Aorta (tissue), 5 donors: ENCODE results near the gene ZNF329. TPM values are rescaled to one million over a fixed set of nuclear protein-coding genes. Genes with fewer than 3 reads are reported as not detected.

Experiments
- ATAC-seq: fragments of 200-7000 bp; cut with Tn5 transposase; one replicate; pipeline ENCODE4 v1.9.1; 2022; ENCODE audit warnings: moderate library complexity; ENCODE audit not compliant: low FRiP score
- DNase-seq, 2 donors: peaks; one replicate each; pipeline ENCODE4 v3.0.0-alpha.2; 2020
- H3K27ac ChIP-seq, 2 donors: one replicate each; pipeline ENCODE4 v1.5.1; 2013; ENCODE audit warnings: low read length in 2 of 2, mild to moderate bottlenecking in 2 of 2, moderate library complexity in 2 of 2, control low read depth in 1 of 2, inconsistent platforms in 1 of 2, low read depth in 1 of 2
- H3K27me3 ChIP-seq, 2 donors: one replicate each; pipeline ENCODE4 v1.6.1; 2013; ENCODE audit warnings: control low read depth in 1 of 2, low read length in 1 of 2, mild to moderate bottlenecking in 1 of 2, moderate library complexity in 1 of 2; ENCODE audit not compliant: insufficient read depth in 2 of 2, control insufficient read depth in 1 of 2
- H3K36me3 ChIP-seq, 2 donors: one replicate each; pipeline ENCODE4 v1.6.1; 2013; ENCODE audit warnings: control low read depth in 1 of 2, low read length in 1 of 2, mild to moderate bottlenecking in 1 of 2; ENCODE audit not compliant: insufficient read depth in 2 of 2, control insufficient read depth in 1 of 2
- H3K4me1 ChIP-seq, 2 donors: one replicate each; pipeline ENCODE4 v1.6.1; 2013; ENCODE audit warnings: low read length in 2 of 2, control low read depth in 1 of 2, mild to moderate bottlenecking in 1 of 2, moderate library complexity in 1 of 2; ENCODE audit not compliant: insufficient read depth in 2 of 2, control insufficient read depth in 1 of 2
- H3K4me3 ChIP-seq, 2 donors: one replicate each; pipeline ENCODE4 v1.5.1; 2013; ENCODE audit warnings: low read length in 2 of 2, control low read depth in 1 of 2, mild to moderate bottlenecking in 1 of 2
- H3K9me3 ChIP-seq: one replicate; pipeline ENCODE4 v1.6.1; 2013; ENCODE audit warnings: mild to moderate bottlenecking, low read length; ENCODE audit not compliant: control insufficient read depth
- WGBS, 2 donors: extraction: QIAGEN DNeasy Blood & Tissue Kit; methylation state at CpG; one replicate each; pipeline ENCODE4 v1.1.7; 2013; 5-methylcytosine and 5-hydroxymethylcytosine counted together
- intact Hi-C, 2 donors: fragments of 100-400 bp; cut with DNase I; formaldehyde crosslinking; loops; one replicate each; pipeline versions ENCODE4 v1.14.2 to v1.15.0; 2022
- polyA plus RNA-seq, 2 donors: library from polyadenylated mRNA; stranded (reverse); fragments of 200-250 nt; gene quantifications; one replicate each; pipeline ENCODE4 v1.2.3, GENCODE V29; 2013
- total RNA-seq, 2 donors: library from RNA; stranded (reverse); fragmentation: NEBNext Ultra II Directional; extraction: Animal tissue kit (Norgen Biotek cat#: 25700); gene quantifications; one replicate each; pipeline ENCODE4 v1.2.1, GENCODE V29; 2021
- donor health status: healthy with polysubstance abuse.
- donor health status: Bipolar disorder and iron deficiency.
- donor health status: DM: no; HTN: no; CAD: no.
- donor health status: DM: no; HTN: no; CAD: no.
- donor health status: DM: yes; HTN: yes; CAD: no.

Gene ZNF329
- total and polyA plus RNA-seq, 4 donors = 4.1 to 10.6 (median 7.5) TPM

DNA sequence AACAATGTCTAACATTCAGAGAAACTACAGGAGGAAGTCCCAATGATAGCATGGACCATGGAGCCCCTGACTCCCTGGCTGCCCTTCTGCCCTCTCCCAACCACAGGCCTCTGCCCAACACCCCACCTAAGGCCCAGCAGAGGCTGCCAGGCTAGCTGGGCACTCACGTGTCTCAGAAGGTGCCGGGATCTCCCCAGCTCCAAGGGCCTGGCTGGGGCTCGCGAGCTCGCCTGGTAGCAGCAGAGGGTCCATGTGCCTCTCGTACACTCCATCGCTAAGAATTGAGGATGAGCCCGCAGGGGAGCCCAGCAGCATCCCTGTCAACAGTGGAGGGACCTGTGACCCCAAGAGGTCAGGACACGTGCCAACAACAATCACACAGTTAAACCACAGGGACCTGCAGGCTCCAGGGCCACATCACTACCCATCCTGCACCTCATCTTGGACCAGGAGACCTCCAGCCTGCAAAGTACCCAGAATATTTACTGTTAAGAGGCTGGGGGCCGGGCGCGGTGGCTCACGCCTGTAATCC is 62.0 kb downstream of the ZNF329 start:
- Histone ChIP-seq H3K4me1 (no peaks in the 10 kb centered on the region), H3K36me3 (peaks cover 3 to 15% of the 10 kb centered on the region in 2 donors), H3K27me3 (no peaks in the 10 kb centered on the region), H3K9me3 (peaks cover 16% of the 10 kb centered on the region), H3K4me3 (no peak overlapping the region), H3K27ac (no peak overlapping the region)
- 95 to 97% methylated on average over 13 of the region's 13 CpGs for WGBS, 2 donors
- intact Hi-C loops = no loop called here
- peak in 1 of 2 donors; percentile 61 for DNase-seq
- no peak for ATAC-seq

DNA sequence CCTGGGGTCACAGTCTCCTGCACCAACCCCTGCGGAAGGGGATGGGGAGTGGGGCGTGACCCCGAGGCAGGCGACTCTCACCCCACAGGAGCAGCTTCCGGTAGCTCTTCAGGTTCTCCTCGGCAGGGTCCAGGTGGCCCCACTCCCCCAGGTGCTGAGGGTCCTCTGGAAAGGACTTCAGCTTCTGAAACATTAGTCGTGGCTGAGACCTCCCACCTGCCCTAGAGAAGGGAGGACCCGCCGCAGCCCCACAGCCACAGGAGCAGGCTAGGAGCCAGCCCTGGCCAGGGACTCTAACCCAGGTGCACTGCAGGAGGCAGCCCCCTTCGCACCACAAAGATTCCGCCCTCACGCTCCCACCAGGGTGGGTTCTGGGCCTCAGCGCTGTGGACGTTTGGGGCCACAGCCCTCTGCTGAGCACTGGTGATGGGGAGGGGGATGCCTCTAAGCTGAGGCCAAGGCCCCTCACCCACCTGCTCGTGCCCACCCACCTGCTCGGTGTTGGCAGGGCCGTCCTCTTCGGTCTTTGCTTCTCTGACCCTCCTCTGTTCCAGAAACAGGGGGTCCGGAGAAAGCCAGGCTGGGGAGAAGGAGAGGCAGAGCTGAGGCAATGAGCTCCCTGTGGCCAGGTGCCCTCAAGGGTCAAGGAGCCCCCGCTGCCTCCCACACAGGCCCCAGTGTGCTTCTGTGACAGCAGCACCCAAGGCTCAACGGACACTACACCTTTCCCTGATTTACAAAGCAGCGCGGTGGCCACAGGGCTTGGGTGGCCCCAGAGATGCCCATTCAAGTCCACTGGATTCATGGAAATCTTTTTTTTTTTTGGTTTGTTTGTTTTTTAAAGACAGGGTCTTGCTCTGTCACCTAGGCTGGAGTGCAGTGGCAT is 63.5 kb downstream of the ZNF329 start:
- 90 to 94% methylated on average over 21 to 23 of the region's 23 CpGs for WGBS, 2 donors
- Histone ChIP-seq H3K36me3 (peaks cover 3 to 15% of the 10 kb centered on the region in 2 donors), H3K27ac (no peak overlapping the region), H3K4me3 (no peak overlapping the region), H3K27me3 (no peaks in the 10 kb centered on the region), H3K4me1 (no peaks in the 10 kb centered on the region), H3K9me3 (peaks cover 21% of the 10 kb centered on the region)
- ATAC-seq = no peak
- intact Hi-C loops = no loop called here
- no peak for DNase-seq

DNA sequence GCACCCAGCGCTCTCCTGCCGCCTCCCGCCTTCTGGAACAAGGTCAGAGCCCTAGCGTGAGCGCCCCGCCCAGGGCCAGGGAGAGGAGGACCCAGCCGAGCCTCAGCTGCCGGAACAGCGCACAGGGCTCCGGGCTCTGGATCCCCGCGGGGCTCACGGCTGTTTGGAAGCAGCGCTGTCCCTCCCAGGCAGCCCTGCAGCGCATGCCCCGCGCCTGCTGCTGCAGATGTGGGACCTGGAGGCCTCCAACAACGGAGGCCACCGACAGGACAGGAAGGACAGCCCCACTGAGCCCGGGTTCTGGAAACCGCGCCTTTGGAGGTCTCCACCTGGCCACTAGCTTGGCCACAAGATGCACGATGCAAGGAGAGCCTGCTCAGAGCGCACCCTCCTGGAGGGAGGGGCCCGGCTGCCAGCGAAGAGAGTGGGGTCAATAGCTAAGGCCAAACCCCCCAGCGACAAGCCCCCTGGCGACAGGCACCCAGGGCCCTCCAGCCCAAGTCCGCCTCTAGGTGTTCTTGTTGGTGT is 65.2 kb downstream of the ZNF329 start:
- Histone ChIP-seq H3K27ac (no peak overlapping the region), H3K27me3 (no peaks in the 10 kb centered on the region), H3K4me3 (no peak overlapping the region), H3K9me3 (peaks cover 24% of the 10 kb centered on the region), H3K36me3 (peaks cover 3 to 15% of the 10 kb centered on the region in 2 donors), H3K4me1 (no peaks in the 10 kb centered on the region)
- intact Hi-C loops = no loop called here
- WGBS, 2 donors = 93 to 95% methylated on average over 29 of the region's 29 CpGs
- DNase-seq (peak in 1 of 2 donors; percentile 58), ATAC-seq (no peak)

DNA sequence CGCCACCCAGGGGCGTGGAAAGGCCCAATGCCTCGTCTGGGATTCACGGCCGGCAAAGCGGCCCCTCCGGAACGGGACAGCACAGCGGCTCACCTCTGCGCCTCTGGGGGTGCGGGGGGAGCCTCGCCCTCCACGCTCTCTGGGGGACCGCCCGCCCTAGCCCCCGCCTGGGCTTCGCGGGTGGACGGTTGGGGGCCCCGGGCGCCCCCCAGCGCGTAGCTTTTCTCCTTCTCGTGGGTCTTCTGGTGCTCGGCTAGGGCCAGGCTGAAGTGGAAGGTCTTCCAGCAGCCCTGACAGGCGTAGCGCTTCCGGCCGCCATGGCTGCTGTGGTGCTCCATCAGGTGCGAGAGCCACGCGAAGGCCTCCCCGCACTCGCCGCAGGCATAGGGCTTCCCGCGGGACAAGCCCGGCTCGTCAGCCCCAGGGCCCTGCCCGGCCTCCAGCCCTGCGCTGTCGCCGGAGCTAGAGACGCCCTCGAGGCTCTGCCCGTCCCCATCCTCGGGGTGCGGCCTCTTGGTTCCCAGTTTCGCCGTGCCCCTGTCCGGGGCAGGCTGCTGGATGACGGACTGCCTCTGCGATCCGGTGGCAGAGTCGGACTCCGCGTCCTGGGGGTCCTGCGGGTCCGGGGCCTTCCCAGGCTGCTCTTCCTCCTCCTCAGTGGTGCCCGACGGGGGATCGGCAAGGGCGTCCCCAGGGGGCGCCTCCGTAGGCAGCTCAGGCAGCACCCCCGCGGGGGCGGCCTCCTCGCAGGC is 65.8 kb downstream of the ZNF329 start:
- no peak overlapping the region for H3K4me3 ChIP-seq
- H3K9me3 ChIP-seq = peaks cover 25% of the 10 kb centered on the region
- DNase-seq = no peak
- WGBS, 2 donors = 97% methylated on average over 66 to 69 of the region's 69 CpGs
- peaks cover 3 to 15% of the 10 kb centered on the region in 2 donors for H3K36me3 ChIP-seq
- ATAC-seq = peak; percentile 34
- H3K4me1 ChIP-seq = no peaks in the 10 kb centered on the region
- no peak overlapping the region for H3K27ac ChIP-seq
- intact Hi-C loops = no loop called here
- H3K27me3 ChIP-seq = no peaks in the 10 kb centered on the region

DNA sequence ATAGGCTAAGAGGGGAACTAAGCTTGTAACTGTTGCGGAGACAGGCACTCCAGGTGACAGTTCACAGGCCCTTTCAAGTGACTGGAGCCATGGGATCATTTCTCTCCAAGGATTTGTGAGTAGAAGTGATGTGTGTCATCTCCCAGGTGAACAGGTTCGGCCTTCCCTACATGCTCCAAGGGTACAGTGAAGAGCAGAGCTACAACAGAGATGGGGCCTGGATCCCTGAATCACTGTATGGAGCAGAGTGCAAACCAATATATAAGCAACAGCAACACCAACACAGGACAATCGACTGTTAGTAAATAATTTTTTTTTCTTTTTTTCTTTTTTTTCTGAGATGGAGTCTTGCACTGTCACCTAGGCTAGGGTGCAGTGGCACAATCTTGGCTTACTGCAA is 67.6 kb downstream of the ZNF329 start:
- no peak overlapping the region for H3K27ac ChIP-seq
- DNase-seq = no peak
- H3K4me3 ChIP-seq = no peak overlapping the region
- intact Hi-C loops = no loop called here
- WGBS, 2 donors = 97 to 100% methylated on average over 3 of the region's 3 CpGs
- ATAC-seq = no peak
- H3K9me3 ChIP-seq = peaks cover 25% of the 10 kb centered on the region
- H3K4me1 ChIP-seq = no peaks in the 10 kb centered on the region
- no peaks in the 10 kb centered on the region for H3K27me3 ChIP-seq
- H3K36me3 ChIP-seq = peaks cover 3 to 15% of the 10 kb centered on the region in 2 donors

DNA sequence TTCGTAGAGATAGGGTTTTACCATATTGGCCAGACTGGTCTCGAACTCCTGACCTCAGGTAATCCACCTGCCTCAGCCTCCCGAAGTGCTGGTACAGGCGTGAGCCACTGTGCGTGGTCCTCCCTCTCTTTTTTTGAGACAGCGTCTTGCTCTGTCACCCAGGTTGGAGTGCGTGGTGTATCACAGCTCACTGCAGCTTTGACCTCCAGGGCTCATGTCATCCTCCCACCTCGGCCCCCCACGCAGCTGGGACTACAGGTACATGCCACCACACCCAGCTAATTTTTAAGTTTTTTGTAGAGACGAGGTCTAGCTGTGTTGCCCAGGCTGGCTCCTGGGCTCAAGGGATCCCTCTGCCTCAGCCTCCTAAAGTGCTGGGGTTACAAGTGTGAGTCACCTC is 70.8 kb downstream of the ZNF329 start:
- WGBS, 2 donors = 94 to 95% methylated on average over 10 of the region's 10 CpGs
- DNase-seq (peak in 1 of 2 donors; percentile 33), ATAC-seq (no peak)
- H3K36me3 ChIP-seq = peaks cover 0 to 6% of the 10 kb centered on the region in 2 donors
- no peaks in the 10 kb centered on the region for H3K27me3 ChIP-seq
- H3K27ac ChIP-seq = no peak overlapping the region
- peaks cover 17% of the 10 kb centered on the region for H3K9me3 ChIP-seq
- intact Hi-C loops = no loop called here
- H3K4me3 ChIP-seq = no peak overlapping the region
- H3K4me1 ChIP-seq = no peaks in the 10 kb centered on the region

Other genes starting within 250 kb of the ZNF329 start
- 10 to 100 TPM; 15.7 to 23.5 TPM for gene ZNF417, start 234.2 kb downstream of the ZNF329 start, total RNA-seq
- 1 to 10 TPM; 2.0 to 4.2 TPM for gene ZNF417, start 234.2 kb downstream of the ZNF329 start, polyA plus RNA-seq
- gene ZNF418, start 215.4 kb downstream of the ZNF329 start, total RNA-seq = 10 to 100 TPM in 1 of 2 donors, 1 to 10 TPM in 1; 5.2 to 10.1 TPM
- gene ZNF418, start 215.4 kb downstream of the ZNF329 start, polyA plus RNA-seq = 1 to 10 TPM; 1.6 to 4.9 TPM
- 1 to 10 TPM; 5.7 to 6.7 TPM for gene ZNF256, start 203.1 kb downstream of the ZNF329 start, total RNA-seq
- gene ZNF256, start 203.1 kb downstream of the ZNF329 start, polyA plus RNA-seq = 1 to 10 TPM in 1 of 2 donors, under 1 TPM in 1; 0.75 to 3.7 TPM
- gene C19orf18, start 176.3 kb downstream of the ZNF329 start, total RNA-seq = 1 to 10 TPM; 1.0 to 2.0 TPM
- 1 to 10 TPM in 1 of 2 donors, not detected in 1; 2.9 TPM for gene C19orf18, start 176.3 kb downstream of the ZNF329 start, polyA plus RNA-seq
- gene ZNF606, start 148.0 kb downstream of the ZNF329 start, total RNA-seq = 10 to 100 TPM in 1 of 2 donors, 1 to 10 TPM in 1; 9.9 to 21.0 TPM
- 10 to 100 TPM in 1 of 2 donors, 1 to 10 TPM in 1; 4.8 to 12.0 TPM for gene ZNF606, start 148.0 kb downstream of the ZNF329 start, polyA plus RNA-seq
- not detected for gene ZSCAN1, start 116.8 kb downstream of the ZNF329 start, total RNA-seq
- under 1 TPM in 1 of 2 donors, not detected in 1; 0.23 TPM for gene ZSCAN1, start 116.8 kb downstream of the ZNF329 start, polyA plus RNA-seq
- gene ZNF135, start 91.5 kb downstream of the ZNF329 start, total RNA-seq = 1 to 10 TPM; 3.4 to 6.6 TPM
- gene ZNF135, start 91.5 kb downstream of the ZNF329 start, polyA plus RNA-seq = 10 to 100 TPM in 1 of 2 donors, 1 to 10 TPM in 1; 2.1 to 12.8 TPM
- 10 to 100 TPM; 58.6 to 62.7 TPM for gene ZSCAN18, start 52.6 kb downstream of the ZNF329 start, total RNA-seq
- gene ZSCAN18, start 52.6 kb downstream of the ZNF329 start, polyA plus RNA-seq = 100 to 1,000 TPM in 1 of 2 donors, 10 to 100 TPM in 1; 24.0 to 104 TPM
- 10 to 100 TPM; 25.5 to 26.0 TPM for gene ZNF274, start 32.3 kb upstream of the ZNF329 start, total RNA-seq
- gene ZNF274, start 32.3 kb upstream of the ZNF329 start, polyA plus RNA-seq = 10 to 100 TPM in 1 of 2 donors, 1 to 10 TPM in 1; 4.1 to 14.6 TPM
- gene ZNF544, start 78.1 kb upstream of the ZNF329 start, total RNA-seq = 10 to 100 TPM; 16.5 to 26.2 TPM
- 10 to 100 TPM; 11.2 to 15.4 TPM for gene ZNF544, start 78.1 kb upstream of the ZNF329 start, polyA plus RNA-seq
- 1 to 10 TPM; 5.9 to 7.8 TPM for gene ZNF8, start 128.2 kb upstream of the ZNF329 start, total RNA-seq
- 1 to 10 TPM in 1 of 2 donors, under 1 TPM in 1; 0.38 to 1.9 TPM for gene ZNF8, start 128.2 kb upstream of the ZNF329 start, polyA plus RNA-seq
- 10 to 100 TPM; 33.6 to 34.3 TPM for gene ERVK3-1, start 154.6 kb upstream of the ZNF329 start, total RNA-seq
- 10 to 100 TPM; 26.4 to 48.1 TPM for gene ERVK3-1, start 154.6 kb upstream of the ZNF329 start, polyA plus RNA-seq
- gene ZSCAN22, start 176.2 kb upstream of the ZNF329 start, total RNA-seq = 1 to 10 TPM; 2.2 to 3.1 TPM
- under 1 TPM; 0.25 to 0.43 TPM for gene ZSCAN22, start 176.2 kb upstream of the ZNF329 start, polyA plus RNA-seq
- 10 to 100 TPM in 1 of 2 donors, 1 to 10 TPM in 1; 9.7 to 11.3 TPM for gene A1BG, start 202.7 kb upstream of the ZNF329 start, total RNA-seq
- 10 to 100 TPM; 21.5 to 81.6 TPM for gene A1BG, start 202.7 kb upstream of the ZNF329 start, polyA plus RNA-seq
- gene ZNF497, start 212.0 kb upstream of the ZNF329 start, total RNA-seq = under 1 TPM; 0.32 to 0.87 TPM
- gene ZNF497, start 212.0 kb upstream of the ZNF329 start, polyA plus RNA-seq = under 1 TPM in 1 of 2 donors, not detected in 1; 0.79 TPM
- 1 to 10 TPM in 1 of 2 donors, under 1 TPM in 1; 0.65 to 1.8 TPM for gene ZNF837, start 230.2 kb upstream of the ZNF329 start, total RNA-seq
- 1 to 10 TPM in 1 of 2 donors, under 1 TPM in 1; 0.75 to 1.2 TPM for gene ZNF837, start 230.2 kb upstream of the ZNF329 start, polyA plus RNA-seq
- 100 to 1,000 TPM; 609 to 674 TPM for gene RPS5, start 236.5 kb upstream of the ZNF329 start, total RNA-seq
- 1,000 to 10,000 TPM; 1,453 to 1,636 TPM for gene RPS5, start 236.5 kb upstream of the ZNF329 start, polyA plus RNA-seq
- gene RNF225, start 244.9 kb upstream of the ZNF329 start, total RNA-seq = not detected
- not detected for gene RNF225, start 244.9 kb upstream of the ZNF329 start, polyA plus RNA-seq